Measurements from ENCODE around the gene LRRK1.

GRCh38 chr15:100900795-100901169, 18.4 kb upstream of the LRRK1 start:
- TF ChIP-seq CTCF (IDR thresholded peaks at IDR 0.05) = no peak
- TF ChIP-seq POLR2A (IDR thresholded peaks at IDR 0.05) = no peak

Measured in prostate gland (tissue), 2 donors.